Measurements from ENCODE around the gene ROBO1. TPM values are rescaled to one million over a fixed set of nuclear protein-coding genes. Genes with fewer than 3 reads are reported as not detected.

The ROBO1 gene
- polyA plus RNA-seq, 1 donor (not counting 4 experiments of a cell fraction or from before 2014, with no cell fraction given): 27.1 TPM

DNA sequence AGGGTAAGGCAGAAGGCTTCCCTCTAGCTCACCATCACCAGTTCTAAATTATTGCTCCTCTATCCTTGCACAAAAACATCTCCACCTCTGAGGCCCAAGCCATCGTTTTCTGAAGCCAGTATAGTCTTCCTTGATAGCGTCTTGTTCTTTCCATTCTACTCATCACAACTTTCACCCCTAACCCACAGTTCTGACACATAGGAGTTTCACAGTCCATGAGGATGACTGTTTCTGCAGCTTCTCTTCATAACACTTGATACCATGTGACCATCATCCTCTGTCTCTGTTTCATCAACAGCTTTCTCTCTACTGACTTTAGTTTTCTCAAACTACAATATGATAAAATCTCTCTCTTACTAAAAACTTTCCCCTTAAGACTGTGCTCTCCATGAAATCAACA, 1166.5 kb downstream of the ROBO1 start:
- no peaks in the 10 kb centered on the region for H3K27me3 ChIP-seq (ENCODE audit: control insufficient read depth, extremely low read depth, insufficient read depth, low read length)
- no peak overlapping the region for H2AFZ ChIP-seq (ENCODE audit: control insufficient read depth, low read length)
- no peaks in the 10 kb centered on the region for H3K9me3 ChIP-seq (ENCODE audit: control insufficient read depth, low read depth, low read length)
- peaks cover 3% of the 10 kb centered on the region for H3K4me1 ChIP-seq (ENCODE audit: control insufficient read depth, extremely low read depth, insufficient read depth, low read length)
- H3K9me1 ChIP-seq (ENCODE audit: control insufficient read depth, extremely low read depth, insufficient read depth, low read length): no peaks in the 10 kb centered on the region
- no peak for TF ChIP-seq EZH2 (IDR thresholded peaks at IDR 0.05; ENCODE audit: low read length)
- TF ChIP-seq, protein P1, sequence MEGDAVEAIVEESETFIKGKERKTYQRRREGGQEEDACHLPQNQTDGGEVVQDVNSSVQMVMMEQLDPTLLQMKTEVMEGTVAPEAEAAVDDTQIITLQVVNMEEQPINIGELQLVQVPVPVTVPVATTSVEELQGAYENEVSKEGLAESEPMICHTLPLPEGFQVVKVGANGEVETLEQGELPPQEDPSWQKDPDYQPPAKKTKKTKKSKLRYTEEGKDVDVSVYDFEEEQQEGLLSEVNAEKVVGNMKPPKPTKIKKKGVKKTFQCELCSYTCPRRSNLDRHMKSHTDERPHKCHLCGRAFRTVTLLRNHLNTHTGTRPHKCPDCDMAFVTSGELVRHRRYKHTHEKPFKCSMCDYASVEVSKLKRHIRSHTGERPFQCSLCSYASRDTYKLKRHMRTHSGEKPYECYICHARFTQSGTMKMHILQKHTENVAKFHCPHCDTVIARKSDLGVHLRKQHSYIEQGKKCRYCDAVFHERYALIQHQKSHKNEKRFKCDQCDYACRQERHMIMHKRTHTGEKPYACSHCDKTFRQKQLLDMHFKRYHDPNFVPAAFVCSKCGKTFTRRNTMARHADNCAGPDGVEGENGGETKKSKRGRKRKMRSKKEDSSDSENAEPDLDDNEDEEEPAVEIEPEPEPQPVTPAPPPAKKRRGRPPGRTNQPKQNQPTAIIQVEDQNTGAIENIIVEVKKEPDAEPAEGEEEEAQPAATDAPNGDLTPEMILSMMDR (optimal IDR thresholded peaks at IDR 0.05 in 1 of 3, IDR thresholded peaks at IDR 0.05 in 1 of 3, conservative IDR thresholded peaks at IDR 0.05 in 1 of 3; ENCODE audit: extremely low read depth in 1 of 3, insufficient read depth in 2 of 3, low read length in 3 of 3): no peak
- no peak overlapping the region for H3K4me2 ChIP-seq (ENCODE audit: control insufficient read depth, extremely low read depth, insufficient read depth, low read depth, low read length)
- DNase-seq (ENCODE audit: low read depth, low spot score): no peak
- dilution Hi-C loops (cut with MboI; ENCODE audit: extremely low pct_ligation_motif_present, low sequenced_read_pairs): no loop called here
- no peaks in the 10 kb centered on the region for H3K79me2 ChIP-seq (ENCODE audit: control insufficient read depth, insufficient read depth, low read length)
- FAIRE-seq: no peak
- H3K27ac ChIP-seq (ENCODE audit: control insufficient read depth, insufficient read depth, low read length): no peak overlapping the region
- no peak overlapping the region for H3K4me3 ChIP-seq (ENCODE audit: control insufficient read depth in 2 of 3, extremely low read depth in 1 of 3, insufficient read depth in 2 of 3, low read depth in 1 of 3, low read length in 3 of 3)
- H3K36me3 ChIP-seq (ENCODE audit: control insufficient read depth in 2 of 2, extremely low read depth in 1 of 2, insufficient read depth in 2 of 2, low read length in 2 of 2): no peaks in the 10 kb centered on the region
- H3K9ac ChIP-seq (ENCODE audit: control insufficient read depth, extremely low read depth, insufficient read depth, low read length): no peak overlapping the region
- H4K20me1 ChIP-seq (ENCODE audit: control insufficient read depth, extremely low read depth, insufficient read depth, low read length): no peaks in the 10 kb centered on the region

DNA sequence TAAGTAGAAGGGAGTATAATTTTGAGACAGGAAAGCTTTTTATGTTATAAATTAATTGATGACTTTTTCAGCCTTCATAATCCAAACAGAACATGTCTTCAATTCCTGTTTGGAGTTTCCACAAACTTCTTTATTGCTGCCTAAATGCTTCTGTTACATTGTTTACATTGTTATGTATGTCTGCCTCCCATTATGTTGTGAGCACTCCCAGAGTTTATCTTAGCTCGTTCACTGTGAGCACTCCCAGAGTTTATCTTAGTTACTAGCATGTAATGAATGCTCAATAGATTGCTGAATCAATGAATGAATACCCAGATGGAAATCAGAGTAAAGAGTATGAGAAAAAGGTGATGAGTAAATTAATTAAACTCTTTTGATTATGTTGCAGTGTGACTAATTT, 1178.0 kb downstream of the ROBO1 start:
- TF ChIP-seq EZH2 (IDR thresholded peaks at IDR 0.05; ENCODE audit: low read length): no peak
- TF ChIP-seq, protein P1 (optimal IDR thresholded peaks at IDR 0.05 in 1 of 3, IDR thresholded peaks at IDR 0.05 in 1 of 3, conservative IDR thresholded peaks at IDR 0.05 in 1 of 3; ENCODE audit: extremely low read depth in 1 of 3, insufficient read depth in 2 of 3, low read length in 3 of 3): no peak
- H3K36me3 ChIP-seq (ENCODE audit: control insufficient read depth in 2 of 2, extremely low read depth in 1 of 2, insufficient read depth in 2 of 2, low read length in 2 of 2): no peaks in the 10 kb centered on the region

More for the DNA sequence above, 1178.0 kb downstream of the ROBO1 start:
- Histone ChIP-seq H4K20me1 (ENCODE audit: control insufficient read depth, extremely low read depth, insufficient read depth, low read length) (no peaks in the 10 kb centered on the region), H3K9ac (ENCODE audit: control insufficient read depth, extremely low read depth, insufficient read depth, low read length) (no peak overlapping the region), H2AFZ (ENCODE audit: control insufficient read depth, low read length) (no peak overlapping the region), H3K4me1 (ENCODE audit: control insufficient read depth, extremely low read depth, insufficient read depth, low read length) (no peaks in the 10 kb centered on the region), H3K9me1 (ENCODE audit: control insufficient read depth, extremely low read depth, insufficient read depth, low read length) (no peaks in the 10 kb centered on the region), H3K4me3 (ENCODE audit: control insufficient read depth in 2 of 3, extremely low read depth in 1 of 3, insufficient read depth in 2 of 3, low read depth in 1 of 3, low read length in 3 of 3) (no peak overlapping the region), H3K9me3 (ENCODE audit: control insufficient read depth, low read depth, low read length) (no peaks in the 10 kb centered on the region), H3K79me2 (ENCODE audit: control insufficient read depth, insufficient read depth, low read length) (no peaks in the 10 kb centered on the region), H3K27me3 (ENCODE audit: control insufficient read depth, extremely low read depth, insufficient read depth, low read length) (no peaks in the 10 kb centered on the region), H3K27ac (ENCODE audit: control insufficient read depth, insufficient read depth, low read length) (no peak overlapping the region), H3K4me2 (ENCODE audit: control insufficient read depth, extremely low read depth, insufficient read depth, low read depth, low read length) (no peak overlapping the region)
- DNase-seq (ENCODE audit: low read depth, low spot score): no peak
- no peak for FAIRE-seq
- dilution Hi-C loops (cut with MboI; ENCODE audit: extremely low pct_ligation_motif_present, low sequenced_read_pairs): no loop called here
